Endodermal cell (in vitro differentiated cells): Measurements from ENCODE around the gene CCDC73. TPM values are rescaled to one million over a fixed set of nuclear protein-coding genes. Genes with fewer than 3 reads are reported as not detected.
A peak's percentile ranks its signal among the peaks of the same experiment; 100 is the strongest.

Experiments
- DNase-seq: peaks from one replicate; pipeline ENCODE4 v3.0.0-alpha.2; 2017
- H3K27ac ChIP-seq: 2 replicates; pipeline ENCODE4 v1.5.1; 2013; ENCODE audit warnings: mild to moderate bottlenecking, low read depth, low read length, moderate library complexity
- H3K27me3 ChIP-seq: 2 replicates; pipeline ENCODE4 v1.6.1; 2013; ENCODE audit warnings: mild to moderate bottlenecking, low read length, moderate library complexity; ENCODE audit not compliant: insufficient read depth, control insufficient read depth, poor library complexity, severe bottlenecking
- H3K36me3 ChIP-seq: 2 replicates; pipeline ENCODE4 v1.7.0; 2013; ENCODE audit warnings: mild to moderate bottlenecking, low read length, moderate library complexity; ENCODE audit not compliant: control insufficient read depth, insufficient read depth
- H3K4me1 ChIP-seq: one replicate; pipeline ENCODE4 v1.7.0; 2013; ENCODE audit warnings: low read length; ENCODE audit not compliant: control insufficient read depth, insufficient read depth
- H3K4me3 ChIP-seq: 2 replicates; pipeline ENCODE4 v1.5.1; 2013; ENCODE audit warnings: mild to moderate bottlenecking, low read length, moderate library complexity
- H3K9ac ChIP-seq: 2 replicates; pipeline ENCODE4 v1.6.1; 2013; ENCODE audit warnings: mild to moderate bottlenecking, low read length, moderate library complexity; ENCODE audit not compliant: poor library complexity, severe bottlenecking; ENCODE audit errors: extremely low read depth
- H3K9me3 ChIP-seq: 2 replicates; pipeline ENCODE4 v1.6.1; 2013; ENCODE audit warnings: mild to moderate bottlenecking, low read length, moderate library complexity; ENCODE audit not compliant: control insufficient read depth
- H3K27ac Mint-ChIP-seq: 2 replicates; pipeline ENCODE4 v1.8.0; 2020; ENCODE audit warnings: mixed read lengths
- H3K27me3 Mint-ChIP-seq: 2 replicates; pipeline ENCODE4 v1.8.0; 2021; ENCODE audit warnings: mild to moderate bottlenecking, mixed read lengths; ENCODE audit not compliant: insufficient read depth
- H3K36me3 Mint-ChIP-seq: 2 replicates; pipeline ENCODE4 v1.8.0; 2020; ENCODE audit warnings: low read depth, mixed read lengths
- H3K4me1 Mint-ChIP-seq: 2 replicates; pipeline ENCODE4 v1.8.0; 2020; ENCODE audit warnings: mixed read lengths
- H3K4me3 Mint-ChIP-seq: 2 replicates; pipeline ENCODE4 v1.8.0; 2020; ENCODE audit warnings: mild to moderate bottlenecking, moderate library complexity, mixed read lengths
- H3K9me3 Mint-ChIP-seq: 2 replicates; pipeline ENCODE4 v1.8.0; 2020; ENCODE audit warnings: mild to moderate bottlenecking, mixed read lengths
- CTCF ChIP-seq: fragments of 200-600 bp; sonication (generic); conservative IDR thresholded peaks from 2 replicates; pipeline ENCODE4 v1.5.0; 2021; ENCODE audit warnings: antibody characterized with exemption, mild to moderate bottlenecking
- WGBS, 2 experiments: methylation state at CpG; one replicate each; pipeline versions ENCODE4 v1.1.5 to v1.1.7; 2013; ENCODE audit warnings: missing lambda C conversion rate in 2 of 2, mixed read lengths in 1 of 2; ENCODE audit not compliant: insufficient coverage in 1 of 2, insufficient read length in 1 of 2; 5-methylcytosine and 5-hydroxymethylcytosine counted together
- total RNA-seq, 2 donors: library from RNA; stranded (reverse); fragmentation: NEBNext Ultra II Directional in 1 of 2; extraction: Animal tissue kit (Norgen Biotek cat#: 25700) in 1 of 2; gene quantifications; 2 replicates in 1 of 2; 3 replicates in 1 of 2; pipeline ENCODE4 v1.2.1, GENCODE V29; 2021

The CCDC73 gene
- total RNA-seq, 2 donors from 2014 or later = not detected

GRCh38 chr11:32833921-32834320, 39.5 kb upstream of the CCDC73 start:
- H3K4me1 ChIP-seq = no peaks in the 10 kb centered on the region
- H3K27ac Mint-ChIP-seq = no peak overlapping the region
- H3K9ac ChIP-seq = no peak overlapping the region
- H3K4me3 Mint-ChIP-seq = no peak overlapping the region
- H3K9me3 ChIP-seq = no peaks in the 10 kb centered on the region
- no peak for TF ChIP-seq CTCF
- peaks cover 20% of the 10 kb centered on the region for H3K4me1 Mint-ChIP-seq
- peaks cover 22% of the 10 kb centered on the region for H3K27me3 Mint-ChIP-seq
- no peaks in the 10 kb centered on the region for H3K36me3 Mint-ChIP-seq
- H3K27ac ChIP-seq = no peak overlapping the region
- WGBS, 2 experiments = 81 to 83% methylated on average over 1 of the region's 1 CpG
- no peak for DNase-seq
- no peaks in the 10 kb centered on the region for H3K36me3 ChIP-seq
- no peaks in the 10 kb centered on the region for H3K9me3 Mint-ChIP-seq
- H3K27me3 ChIP-seq = peaks cover 26% of the 10 kb centered on the region
- H3K4me3 ChIP-seq = no peak overlapping the region

GRCh38 chr11:32831221-32831620, 36.8 kb upstream of the CCDC73 start:
- H3K4me1 ChIP-seq = no peaks in the 10 kb centered on the region
- 80 to 89% methylated on average over 1 to 3 of the region's 3 CpGs for WGBS, 2 experiments
- no peaks in the 10 kb centered on the region for H3K36me3 Mint-ChIP-seq
- H3K4me1 Mint-ChIP-seq = peaks cover 20% of the 10 kb centered on the region
- no peaks in the 10 kb centered on the region for H3K36me3 ChIP-seq
- H3K27me3 Mint-ChIP-seq = peaks cover 30% of the 10 kb centered on the region
- H3K27ac ChIP-seq = no peak overlapping the region
- no peaks in the 10 kb centered on the region for H3K9me3 Mint-ChIP-seq
- peaks cover 29% of the 10 kb centered on the region for H3K27me3 ChIP-seq
- H3K4me3 ChIP-seq = no peak overlapping the region
- no peak overlapping the region for H3K27ac Mint-ChIP-seq
- TF ChIP-seq CTCF = no peak
- H3K9ac ChIP-seq = no peak overlapping the region
- no peak for DNase-seq
- H3K4me3 Mint-ChIP-seq = peak overlapping the region; percentile 71
- H3K9me3 ChIP-seq = no peaks in the 10 kb centered on the region

GRCh38 chr11:32830796-32831195, 36.3 kb upstream of the CCDC73 start:
- Mint-ChIP-seq H3K27me3 (peaks cover 30% of the 10 kb centered on the region), H3K4me1 (peaks cover 20% of the 10 kb centered on the region), H3K27ac (no peak overlapping the region), H3K9me3 (no peaks in the 10 kb centered on the region), H3K4me3 (peak overlapping the region; percentile 71), H3K36me3 (no peaks in the 10 kb centered on the region)
- H3K27ac ChIP-seq = no peak overlapping the region
- DNase-seq = no peak
- no peak overlapping the region for H3K9ac ChIP-seq
- no peak for TF ChIP-seq CTCF
- H3K27me3 ChIP-seq = peaks cover 29% of the 10 kb centered on the region
- no peaks in the 10 kb centered on the region for H3K9me3 ChIP-seq
- H3K4me1 ChIP-seq = no peaks in the 10 kb centered on the region
- no peaks in the 10 kb centered on the region for H3K36me3 ChIP-seq
- H3K4me3 ChIP-seq = no peak overlapping the region
- 90 to 99% methylated on average over 7 to 9 of the region's 9 CpGs for WGBS, 2 experiments
